Kidney capillary endothelial cell (primary cell): ENCODE data around the gene MUC5AC.
"Not testable (repeated sequence)": the region's sequence is repeated elsewhere in the genome, so short reads cannot be mapped to it uniquely, and the experiment has no call there.

ENCODE experiments used
- DNase-seq: peaks from one replicate; pipeline ENCODE4 v3.0.0-alpha.2; 2018; ENCODE audit warnings: low spot score

Gene MUC5AC

DNA sequence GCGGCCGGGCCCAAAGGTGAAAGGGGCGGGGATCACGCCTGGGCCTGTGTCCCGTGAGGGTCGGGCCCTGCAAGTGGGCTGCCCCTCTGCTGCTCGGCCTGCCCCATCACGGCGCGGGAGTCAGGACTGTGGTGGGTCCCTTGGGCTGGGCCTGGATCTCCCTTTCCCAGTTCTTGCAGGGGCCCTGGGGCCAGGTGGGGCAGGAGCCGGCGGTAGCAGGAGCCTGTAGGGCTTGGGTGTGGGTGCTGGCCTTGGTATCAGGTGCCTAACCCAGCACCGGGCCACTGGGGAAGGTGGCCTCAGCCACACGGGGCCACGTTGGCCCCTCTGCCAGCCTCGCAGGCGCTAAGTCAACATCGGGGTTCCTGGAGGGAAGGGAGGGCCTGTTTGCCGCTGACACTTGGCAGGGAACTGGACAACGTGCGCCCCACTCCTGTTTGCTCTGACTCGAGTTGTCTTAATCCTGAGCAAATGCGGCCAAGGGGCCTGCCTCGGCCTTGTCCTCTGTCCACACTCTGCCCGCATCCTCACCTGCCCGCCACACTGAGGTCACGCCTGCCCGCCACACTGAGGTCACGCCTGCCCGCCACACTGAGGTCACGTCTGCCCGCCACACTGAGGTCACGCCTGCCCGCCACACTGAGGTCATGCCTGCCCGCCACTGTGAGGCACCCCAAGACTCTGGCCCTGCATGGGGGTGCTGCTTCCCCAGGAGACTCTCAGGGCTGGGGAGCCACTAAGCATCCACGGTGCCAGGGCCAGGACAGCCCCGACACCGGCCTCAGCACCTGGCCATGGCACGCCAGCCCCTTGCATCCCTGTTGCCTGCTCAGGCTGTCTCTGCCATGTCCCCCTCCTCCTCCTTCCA is 50.9 kb downstream of the MUC5AC start:
- no peak for DNase-seq

DNA sequence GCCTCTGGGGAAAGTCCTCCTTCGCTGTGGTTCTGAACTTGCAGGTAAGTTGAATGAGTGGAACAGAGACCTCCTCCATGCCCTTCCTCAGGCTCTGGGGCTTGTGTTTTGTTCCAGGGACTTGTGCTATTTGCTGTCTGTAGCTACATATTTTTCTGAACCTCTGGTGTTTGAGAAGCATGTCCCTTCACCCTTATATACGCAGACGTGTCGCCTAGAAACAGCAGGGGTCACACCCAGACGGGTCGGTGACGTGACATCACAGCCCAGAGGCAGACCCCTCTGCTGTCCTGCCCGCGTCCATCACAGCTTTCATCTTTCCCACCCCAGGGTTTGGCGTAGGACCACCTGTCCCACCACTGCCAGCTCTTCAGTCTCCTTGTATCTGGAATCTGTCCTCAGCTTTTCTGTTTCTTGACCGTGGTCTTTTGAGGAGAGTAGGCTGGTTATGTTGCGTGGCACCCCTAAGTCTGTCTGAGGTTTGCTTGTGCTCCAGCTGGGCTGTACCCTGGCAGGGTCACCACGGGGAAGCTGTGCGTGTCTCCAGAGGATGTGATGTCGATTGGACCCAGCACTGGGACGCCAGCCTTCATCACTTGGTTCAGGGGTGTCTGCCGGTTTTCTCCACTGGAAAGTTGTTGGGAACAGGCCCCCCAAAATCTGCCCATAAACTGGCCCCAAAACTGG is 51.8 kb downstream of the MUC5AC start:
- no peak for DNase-seq

GRCh38 chr11:1211838-1212237 is 54.1 kb downstream of the MUC5AC start:
- no peak for DNase-seq

DNA sequence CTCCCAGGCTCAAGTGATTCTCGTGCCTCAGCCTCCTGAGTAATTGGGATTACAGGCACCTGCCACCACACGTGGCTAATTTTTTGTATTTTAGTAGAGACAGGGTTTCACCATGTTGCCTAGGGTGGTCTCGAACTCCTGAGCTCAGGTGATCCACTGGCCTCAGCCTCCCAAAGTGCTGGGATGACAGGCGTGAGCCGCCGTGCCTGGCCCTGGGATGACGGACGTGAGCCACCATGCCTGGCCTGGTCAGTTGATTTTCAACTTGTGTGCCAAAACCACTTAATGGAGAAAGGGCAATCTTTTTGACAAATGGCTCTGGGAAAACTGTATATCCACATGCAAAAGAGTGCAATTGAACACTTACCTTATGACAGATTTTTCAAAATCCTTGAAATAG is 58.1 kb downstream of the MUC5AC start:
- DNase-seq, result not testable (repeated sequence)

- DNase-seq, result no peak
Measured at GRCh38 chr11:1217151-1217550, 59.4 kb downstream of the MUC5AC start.

- no peak for DNase-seq
Measured at GRCh38 chr11:1218256-1218787, 60.6 kb downstream of the MUC5AC start.

DNA sequence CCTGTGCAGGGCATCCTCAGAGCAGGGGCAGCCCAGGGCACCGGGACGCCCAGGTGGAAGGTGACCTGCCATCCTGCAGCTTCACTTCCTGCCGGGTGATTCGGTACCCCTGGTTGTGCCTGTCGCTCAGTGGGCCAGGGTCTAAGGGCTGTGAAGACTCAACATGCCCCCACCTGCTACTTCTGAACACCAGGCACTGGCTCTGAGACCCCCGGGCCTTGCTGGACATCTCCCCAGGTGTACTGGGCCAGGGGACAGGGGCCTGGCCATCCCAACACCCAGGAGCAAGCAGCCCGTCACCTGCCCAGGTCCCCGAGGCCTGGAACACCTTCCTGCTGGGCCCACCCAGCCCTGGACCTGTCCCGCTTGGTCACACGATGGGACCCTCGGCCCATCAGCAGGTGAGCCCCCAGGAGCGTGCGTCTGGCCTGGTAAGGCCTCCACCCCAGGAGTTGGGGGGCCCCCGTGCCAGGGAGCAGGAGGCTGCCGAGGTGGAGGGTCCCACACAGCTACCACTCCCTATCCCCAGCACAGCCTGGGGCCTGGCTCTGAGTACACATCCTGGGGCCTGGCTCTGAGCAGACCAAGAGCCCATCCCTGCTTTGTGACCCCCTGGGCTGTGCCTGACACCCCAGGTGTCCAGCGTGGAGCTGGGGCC is 61.2 kb downstream of the MUC5AC start:
- DNase-seq, result no peak

GRCh38 chr11:1219446-1219833 is 61.7 kb downstream of the MUC5AC start:
- DNase-seq, result no peak

DNA sequence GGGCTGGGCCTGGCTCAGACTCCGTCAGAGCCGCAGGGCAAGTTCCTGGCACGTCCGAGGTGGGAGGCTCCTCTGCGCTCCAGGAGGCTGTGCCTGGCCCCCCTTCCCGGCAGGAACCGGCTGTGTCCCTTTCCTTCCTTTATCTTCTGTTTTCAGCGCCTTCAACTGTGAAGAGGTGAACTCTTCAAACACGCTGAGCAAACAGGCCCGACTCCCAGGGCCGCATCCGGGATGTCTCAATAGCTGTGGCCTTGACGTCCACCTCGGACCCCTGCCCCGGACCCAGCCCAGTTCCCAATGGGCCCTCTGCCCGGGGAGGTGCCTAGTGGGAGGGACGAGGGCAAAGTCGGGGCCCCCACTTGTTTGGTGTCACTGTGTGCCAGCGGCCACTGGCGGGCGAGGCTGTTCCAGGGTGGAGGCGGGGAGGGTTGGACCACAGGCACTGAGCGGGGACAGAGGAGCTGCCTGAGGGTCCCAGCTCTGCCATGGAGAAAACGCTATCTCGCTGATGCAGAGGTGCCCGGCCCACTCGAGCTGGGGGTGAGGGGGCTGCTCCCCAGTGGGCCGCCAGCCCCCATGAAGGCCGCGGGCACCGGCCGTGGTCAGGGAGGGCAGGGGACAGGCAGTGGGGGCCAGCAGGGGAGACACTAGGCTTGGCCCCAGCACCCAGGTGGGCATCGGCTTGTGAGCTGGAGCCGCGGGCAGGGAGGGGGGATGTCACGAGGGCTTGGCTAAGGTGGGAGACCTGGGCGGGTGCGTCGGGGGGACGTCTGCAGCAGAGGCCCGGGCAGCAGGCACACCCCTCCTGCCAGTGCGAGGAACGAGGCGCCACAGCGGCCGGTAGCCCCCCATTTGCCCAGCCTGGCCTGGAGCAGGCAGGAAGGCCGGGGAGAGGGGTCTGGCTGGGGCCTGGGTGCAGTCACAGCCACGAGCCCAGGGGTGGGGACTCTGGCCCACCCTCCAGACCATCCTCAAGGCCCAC is 62.4 kb downstream of the MUC5AC start:
- no peak for DNase-seq

DNA sequence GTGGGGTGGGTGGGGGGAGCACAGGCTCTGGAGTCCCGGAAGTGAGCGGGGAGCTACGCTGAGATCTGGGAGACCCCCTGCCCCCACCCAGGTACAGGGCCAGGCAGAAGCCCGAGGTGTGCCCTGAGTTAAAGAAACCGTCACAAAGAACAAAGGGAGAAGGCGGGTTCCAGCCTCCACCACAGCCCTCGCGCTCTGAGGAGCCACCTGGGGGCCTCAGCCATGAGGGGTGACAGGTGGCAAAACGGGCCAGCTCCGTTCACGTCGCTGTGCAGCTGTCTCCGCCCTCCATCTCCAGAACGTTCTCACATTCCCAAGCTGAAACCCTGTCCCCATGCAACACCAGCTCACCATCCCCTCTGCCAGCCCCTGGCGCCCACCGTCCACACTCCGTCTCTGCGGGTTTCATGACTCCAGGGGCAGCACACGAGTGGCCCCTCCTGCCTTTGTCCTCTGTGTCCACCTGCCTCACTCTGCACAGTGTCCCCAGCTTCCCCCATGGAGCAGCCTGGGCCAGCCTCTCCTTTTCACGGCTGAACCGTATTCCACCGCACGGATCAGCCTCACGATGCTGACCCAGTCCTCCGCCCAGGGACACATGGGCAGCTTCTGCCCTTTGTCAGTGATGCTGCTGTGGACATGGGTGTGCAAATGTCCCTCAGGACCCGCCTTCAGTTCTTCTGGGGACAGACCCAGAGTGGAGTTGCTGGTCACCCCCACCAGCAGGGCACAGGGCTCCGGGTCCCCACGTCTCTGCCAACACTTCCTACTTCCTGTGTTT is 63.4 kb downstream of the MUC5AC start:
- DNase-seq, result no peak

- no peak for DNase-seq
Measured at GRCh38 chr11:1221848-1222311, 64.1 kb downstream of the MUC5AC start.

- DNase-seq, result no peak
Measured at GRCh38 chr11:1222491-1223345, 65.0 kb downstream of the MUC5AC start, which contains the start of gene MUC5B. MUC5B (plus strand) TSS chr11:1223066; CDS start chr11:1223124, 58 bp downstream.

GRCh38 chr11:1223346-1224110 is 65.8 kb downstream of the MUC5AC start:
- DNase-seq, result no peak

DNA sequence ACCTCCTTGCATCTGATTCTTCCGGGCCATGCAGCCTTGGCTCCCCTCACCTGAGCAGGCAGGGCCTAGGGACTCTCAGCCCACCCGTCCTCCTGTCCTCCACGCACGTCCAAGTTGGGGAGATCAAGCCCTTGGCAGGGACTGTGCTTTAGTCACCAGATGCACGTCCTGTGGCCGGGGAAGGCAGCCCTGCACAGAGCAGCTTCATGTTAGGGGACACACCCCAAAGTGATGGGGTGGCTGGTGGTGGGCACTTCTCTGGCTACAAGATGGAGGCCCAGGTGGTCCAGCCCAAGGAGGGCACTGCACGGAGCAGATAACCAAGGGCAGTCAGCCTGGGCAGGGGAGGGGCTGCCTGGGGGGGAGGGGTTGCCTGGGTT is 66.3 kb downstream of the MUC5AC start:
- DNase-seq, result no peak

- no peak for DNase-seq
Measured at GRCh38 chr11:1224491-1225385, 67.0 kb downstream of the MUC5AC start.

DNA sequence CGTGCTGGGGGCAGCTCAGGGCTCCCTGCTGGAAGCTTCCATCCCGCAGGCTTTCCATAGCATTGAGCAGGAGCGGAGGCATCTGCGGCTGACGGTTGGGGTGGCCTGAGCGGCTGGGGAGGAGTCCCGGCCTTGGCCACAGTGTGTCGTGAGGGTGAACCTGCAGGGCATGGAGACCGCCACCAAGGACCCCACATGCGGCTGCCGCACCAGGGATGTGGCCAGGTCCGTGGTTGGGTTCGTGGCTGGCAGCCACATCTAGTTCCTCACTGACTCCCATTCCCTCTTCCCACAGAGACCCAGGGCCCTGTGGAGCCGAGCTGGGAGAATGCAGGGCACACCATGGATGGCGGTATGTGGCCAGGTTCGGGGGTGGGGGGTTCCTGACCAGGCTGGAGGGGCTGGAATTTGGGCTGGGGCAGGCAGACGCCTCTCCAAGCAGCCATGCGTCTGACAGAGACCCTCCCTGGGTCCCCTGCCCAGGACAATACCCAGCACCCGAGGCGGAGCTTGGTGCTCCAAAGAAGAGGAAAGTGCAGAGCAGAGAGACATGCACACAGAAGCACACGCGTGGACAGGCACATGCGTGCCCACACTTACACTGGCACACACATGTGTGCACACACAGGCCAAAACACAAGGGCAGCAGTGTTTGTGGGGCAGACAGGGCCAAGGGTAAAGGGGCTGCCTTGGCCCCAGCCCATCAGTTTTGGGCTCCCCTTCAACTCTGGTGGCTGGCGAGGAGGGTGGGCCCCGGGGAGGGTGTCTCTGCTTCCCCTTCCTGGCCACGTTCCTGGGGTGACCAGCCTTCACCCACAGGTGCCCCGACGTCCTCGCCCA is 67.9 kb downstream of the MUC5AC start:
- no peak for DNase-seq
